ENCODE measurements around the gene PEX6.

The PEX6 gene

DNA sequence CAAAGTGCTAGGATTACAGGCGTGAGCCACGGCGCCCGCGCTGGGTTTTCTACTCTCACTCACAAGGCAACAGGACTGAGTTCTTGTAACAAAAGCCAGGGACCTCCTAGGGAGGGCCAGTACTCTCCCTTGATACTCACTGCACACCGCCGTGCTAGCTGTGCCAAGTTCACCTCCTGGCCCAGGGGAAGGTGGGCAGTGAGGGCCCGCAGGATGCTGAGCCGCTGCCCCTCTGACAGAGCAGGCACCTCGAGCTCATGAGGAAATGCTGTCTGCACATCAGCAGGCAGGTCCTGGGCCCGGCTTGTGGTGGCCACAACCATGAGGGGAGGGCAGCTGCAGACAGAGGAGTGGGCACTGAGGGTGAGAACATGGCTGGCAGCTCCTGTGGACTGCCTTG is 11.8 kb downstream of the PEX6 start:
- H3K4me3 ChIP-seq = no peak overlapping the region
- TF ChIP-seq, protein P1, sequence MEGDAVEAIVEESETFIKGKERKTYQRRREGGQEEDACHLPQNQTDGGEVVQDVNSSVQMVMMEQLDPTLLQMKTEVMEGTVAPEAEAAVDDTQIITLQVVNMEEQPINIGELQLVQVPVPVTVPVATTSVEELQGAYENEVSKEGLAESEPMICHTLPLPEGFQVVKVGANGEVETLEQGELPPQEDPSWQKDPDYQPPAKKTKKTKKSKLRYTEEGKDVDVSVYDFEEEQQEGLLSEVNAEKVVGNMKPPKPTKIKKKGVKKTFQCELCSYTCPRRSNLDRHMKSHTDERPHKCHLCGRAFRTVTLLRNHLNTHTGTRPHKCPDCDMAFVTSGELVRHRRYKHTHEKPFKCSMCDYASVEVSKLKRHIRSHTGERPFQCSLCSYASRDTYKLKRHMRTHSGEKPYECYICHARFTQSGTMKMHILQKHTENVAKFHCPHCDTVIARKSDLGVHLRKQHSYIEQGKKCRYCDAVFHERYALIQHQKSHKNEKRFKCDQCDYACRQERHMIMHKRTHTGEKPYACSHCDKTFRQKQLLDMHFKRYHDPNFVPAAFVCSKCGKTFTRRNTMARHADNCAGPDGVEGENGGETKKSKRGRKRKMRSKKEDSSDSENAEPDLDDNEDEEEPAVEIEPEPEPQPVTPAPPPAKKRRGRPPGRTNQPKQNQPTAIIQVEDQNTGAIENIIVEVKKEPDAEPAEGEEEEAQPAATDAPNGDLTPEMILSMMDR (IDR thresholded peaks at IDR 0.05) = no peak
- DNase-seq (ENCODE audit: low spot score) = no peak
- H3K27ac ChIP-seq = no peak overlapping the region

DNA sequence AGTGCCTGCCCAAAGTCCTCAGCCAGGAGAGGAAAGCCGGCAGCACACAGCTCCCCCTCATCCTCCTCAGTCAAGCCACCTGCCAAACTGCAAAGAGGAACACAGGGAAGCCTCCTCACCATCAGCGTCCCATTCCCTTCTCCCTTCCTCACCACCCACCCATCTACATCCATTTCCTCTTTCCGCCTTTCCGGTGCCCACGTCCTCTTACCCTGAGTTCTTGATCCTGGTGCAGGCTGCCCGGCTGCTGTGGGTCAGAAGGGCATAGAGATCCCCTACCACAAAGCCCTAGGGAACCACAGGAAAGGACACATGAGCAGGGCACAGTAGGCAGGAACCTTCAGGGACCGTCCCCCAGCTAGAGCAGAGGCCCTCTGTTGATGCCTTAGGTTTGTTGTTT is 12.4 kb downstream of the PEX6 start:
- Histone ChIP-seq H3K27ac (no peak overlapping the region), H3K4me3 (no peak overlapping the region)
- TF ChIP-seq, protein P1 (IDR thresholded peaks at IDR 0.05) = no peak
- no peak for DNase-seq (ENCODE audit: low spot score)

DNA sequence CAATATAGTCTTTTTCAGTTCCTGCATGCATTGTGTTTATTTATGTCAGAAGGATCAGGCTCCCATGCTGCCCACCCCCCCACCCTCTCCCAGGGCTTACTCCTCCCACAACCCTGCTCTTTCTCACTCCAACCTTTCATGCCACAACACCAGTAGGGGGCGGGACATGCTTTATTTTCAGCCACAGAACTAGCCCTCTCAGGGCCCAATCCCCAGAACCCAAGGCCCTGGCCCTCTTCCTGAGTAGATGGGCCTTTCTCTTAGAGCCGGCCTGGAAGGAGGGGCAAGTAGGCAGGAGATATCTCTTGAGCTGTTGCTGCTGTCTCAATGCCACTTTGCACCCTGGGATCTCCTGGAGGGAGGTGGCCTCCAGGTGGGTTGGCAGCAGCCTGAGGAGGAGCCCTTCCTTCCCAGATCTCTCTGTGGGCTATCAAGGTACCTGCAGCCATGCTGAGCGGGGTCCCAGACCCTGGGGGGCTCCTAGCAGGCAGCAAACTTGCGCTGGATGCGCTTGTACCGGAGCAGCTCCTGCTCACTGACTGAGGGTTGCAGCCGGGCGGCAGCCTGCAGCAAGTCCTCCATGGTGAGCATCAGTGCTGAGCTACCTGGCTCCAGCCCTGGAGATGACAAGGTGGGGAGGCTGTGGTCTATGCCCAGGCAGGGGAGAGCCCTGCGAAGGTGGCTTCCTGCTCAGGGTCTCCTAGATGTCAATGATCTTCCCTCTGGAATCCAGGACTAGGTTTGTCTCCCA is 15.0 kb downstream of the PEX6 start:
- Histone ChIP-seq H3K27ac (no peak overlapping the region), H3K4me3 (no peak overlapping the region)
- TF ChIP-seq, protein P1 (IDR thresholded peaks at IDR 0.05) = no peak
- no peak for DNase-seq (ENCODE audit: low spot score)

DNA sequence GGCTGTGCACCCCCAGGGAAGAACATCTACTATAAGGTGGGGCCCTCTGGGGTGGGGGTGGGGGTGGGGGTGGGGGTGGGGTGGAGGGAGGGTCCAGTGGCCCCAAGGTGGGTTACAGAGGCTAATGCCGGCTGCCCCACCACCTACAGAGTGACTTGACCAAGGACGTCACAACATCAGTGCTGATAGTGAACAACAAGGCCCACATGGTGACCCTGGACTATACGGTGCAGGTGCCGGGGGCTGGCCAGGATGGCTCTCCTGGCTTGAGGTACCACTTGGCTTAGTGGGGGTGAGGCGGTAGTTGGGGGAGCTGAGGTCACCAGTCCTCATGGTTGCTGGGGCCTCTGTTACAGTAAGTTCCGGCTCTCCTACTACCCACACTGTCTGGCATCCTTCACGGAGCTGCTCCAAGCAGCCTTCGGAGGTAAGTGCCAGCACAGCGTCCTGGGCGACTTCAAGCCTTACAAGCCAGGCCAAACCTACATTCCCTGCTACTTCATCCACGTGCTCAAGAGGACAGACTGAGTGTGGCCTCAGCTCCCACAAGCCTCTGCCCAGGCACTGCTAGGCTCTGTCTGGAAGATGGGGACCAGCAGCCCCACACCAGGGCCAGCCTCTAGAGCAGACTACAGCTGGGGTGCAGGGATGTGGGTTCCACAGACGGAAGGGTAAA is 15.7 kb downstream of the PEX6 start:
- H3K27ac ChIP-seq = no peak overlapping the region
- H3K4me3 ChIP-seq = no peak overlapping the region
- DNase-seq (ENCODE audit: low spot score) = no peak
- TF ChIP-seq, protein P1 (IDR thresholded peaks at IDR 0.05) = no peak

DNA sequence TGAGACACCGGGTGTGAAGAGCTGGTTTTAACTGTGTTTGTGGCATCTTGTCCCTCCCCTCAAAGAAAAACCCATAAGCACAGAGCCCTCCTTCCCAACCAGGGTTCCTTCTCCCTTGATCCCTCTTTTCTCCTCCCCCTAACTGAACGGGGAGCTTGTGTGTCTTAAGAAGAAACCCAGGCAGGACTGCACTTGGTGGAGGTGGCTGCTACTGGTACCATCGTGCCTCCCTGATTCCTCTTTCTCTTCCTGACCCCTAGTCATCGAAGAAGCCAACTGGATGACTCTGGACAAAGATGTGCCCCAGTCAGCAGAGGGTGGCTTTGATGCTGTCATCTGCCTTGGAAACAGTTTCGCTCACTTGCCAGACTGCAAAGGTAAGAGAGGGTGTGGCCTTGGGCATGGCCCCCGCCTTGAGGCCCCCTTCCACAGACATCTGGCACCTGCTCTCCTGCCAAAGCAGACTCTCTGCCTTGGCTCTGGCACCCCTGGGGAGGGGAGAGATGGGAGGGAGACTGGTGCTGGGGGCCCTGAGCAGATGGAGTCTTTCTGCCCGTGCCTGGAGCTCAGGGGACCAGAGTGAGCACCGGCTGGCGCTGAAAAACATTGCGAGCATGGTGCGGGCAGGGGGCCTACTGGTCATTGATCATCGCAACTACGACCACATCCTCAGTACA is 16.3 kb downstream of the PEX6 start:
- H3K27ac ChIP-seq = no peak overlapping the region
- no peak for DNase-seq (ENCODE audit: low spot score)
- TF ChIP-seq, protein P1 (IDR thresholded peaks at IDR 0.05) = no peak
- H3K4me3 ChIP-seq = no peak overlapping the region

DNA sequence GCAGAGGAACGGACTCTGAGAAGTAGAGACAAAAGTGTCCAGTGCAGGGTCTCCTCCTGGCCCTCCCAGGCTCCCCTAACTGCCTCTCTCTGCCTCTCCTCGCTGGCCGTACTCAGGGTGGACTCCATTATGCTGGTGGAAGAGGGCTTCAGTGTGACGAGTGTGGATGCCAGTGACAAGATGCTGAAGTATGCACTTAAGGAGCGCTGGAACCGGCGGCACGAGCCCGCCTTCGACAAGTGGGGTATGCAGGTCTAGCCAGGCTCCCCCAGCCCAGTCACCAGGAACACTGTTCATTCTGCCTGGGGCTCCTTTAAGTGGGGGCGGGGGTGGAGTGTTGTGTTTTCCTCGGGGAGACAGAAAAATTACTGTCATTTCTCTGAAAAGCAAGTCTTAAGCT is 16.9 kb downstream of the PEX6 start:
- no peak overlapping the region for H3K4me3 ChIP-seq
- TF ChIP-seq, protein P1 (IDR thresholded peaks at IDR 0.05) = no peak
- no peak overlapping the region for H3K27ac ChIP-seq
- DNase-seq (ENCODE audit: low spot score) = no peak
